Stromal cell of bone marrow (primary cell): ENCODE measurements around the gene AHCYL2.
"Not testable (repeated sequence)": the region's sequence is repeated elsewhere in the genome, so short reads cannot be mapped to it uniquely, and the experiment has no call there.

ENCODE experiments used
- DNase-seq: peaks from one replicate; pipeline ENCODE4 v3.0.0-alpha.2; 2012; ENCODE audit warnings: low read depth

AHCYL2 gene

DNA sequence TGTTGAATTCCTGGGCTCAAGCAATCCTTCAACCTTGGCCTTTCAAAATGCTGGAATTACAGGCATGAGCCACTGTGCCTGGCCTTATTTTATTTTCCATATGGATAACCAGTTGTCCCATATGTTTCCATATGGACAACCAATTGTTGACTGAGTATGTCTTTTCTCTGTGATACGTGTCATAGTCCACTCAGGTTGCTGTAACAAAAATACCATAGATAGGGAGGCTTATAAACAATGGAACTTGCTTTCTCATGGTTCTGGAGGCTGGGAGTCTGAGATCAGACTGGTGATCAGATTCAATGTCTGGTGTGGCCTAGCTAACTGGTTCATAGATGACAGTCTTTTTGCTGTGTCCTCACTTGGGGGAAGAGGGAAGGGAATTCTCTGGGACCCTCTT lies 19.4 kb downstream of the AHCYL2 start:
- DNase-seq: no peak

DNA sequence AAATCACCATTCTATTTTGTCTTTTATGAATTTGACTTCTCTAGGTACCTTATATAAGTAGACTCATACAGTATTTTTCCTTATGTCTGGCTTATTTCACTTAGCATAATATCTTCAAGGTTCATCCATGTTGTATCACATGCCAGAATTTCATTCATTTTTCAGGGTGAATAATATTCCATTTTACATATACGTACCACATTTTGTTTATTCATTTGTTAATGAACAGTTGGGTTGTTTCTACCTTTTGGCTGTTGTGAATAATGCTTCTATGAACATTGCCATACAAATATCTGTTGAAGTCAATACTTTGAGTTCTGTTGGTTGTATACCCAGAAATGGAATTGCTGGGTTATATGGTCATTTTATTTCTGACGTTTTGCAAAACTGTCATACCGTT lies 20.7 kb downstream of the AHCYL2 start:
- no peak for DNase-seq

DNA sequence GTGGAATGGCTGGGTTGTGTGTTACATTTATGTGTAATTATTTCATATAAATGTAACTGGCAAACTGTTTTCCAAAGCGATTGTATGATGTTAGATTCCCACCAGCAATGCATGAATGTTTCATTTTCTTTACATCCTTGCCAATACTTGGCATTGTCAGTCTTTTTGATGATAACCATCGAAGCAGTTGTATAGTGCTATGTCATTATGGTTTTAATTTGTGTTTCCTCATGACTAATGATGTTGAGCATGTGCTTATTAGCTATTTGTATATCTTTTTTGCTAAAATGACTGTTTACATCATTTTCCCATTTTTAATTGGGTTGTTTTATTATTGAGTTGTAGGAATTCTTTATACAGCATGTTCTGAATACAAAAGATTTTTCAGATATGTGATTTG lies 22.3 kb downstream of the AHCYL2 start:
- no peak for DNase-seq

DNA sequence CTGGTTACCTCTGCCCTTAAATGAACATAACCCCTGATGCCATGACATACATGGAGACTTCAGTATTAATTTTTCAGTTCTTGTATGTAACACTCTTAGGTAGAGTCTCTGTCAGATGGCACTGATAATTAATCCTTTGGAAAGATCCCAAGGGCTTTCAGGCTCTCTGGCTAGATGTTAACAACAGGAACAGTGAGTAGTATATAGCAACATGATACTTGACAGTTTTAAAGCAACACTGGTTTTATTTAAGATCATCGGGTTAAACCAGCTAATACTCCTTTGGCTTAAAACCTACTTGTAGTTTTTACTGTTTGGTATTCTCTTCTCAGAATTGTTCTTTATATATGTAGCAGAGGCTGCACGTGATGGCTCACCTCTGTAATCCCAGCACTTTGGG lies 27.3 kb downstream of the AHCYL2 start:
- no peak for DNase-seq

DNA sequence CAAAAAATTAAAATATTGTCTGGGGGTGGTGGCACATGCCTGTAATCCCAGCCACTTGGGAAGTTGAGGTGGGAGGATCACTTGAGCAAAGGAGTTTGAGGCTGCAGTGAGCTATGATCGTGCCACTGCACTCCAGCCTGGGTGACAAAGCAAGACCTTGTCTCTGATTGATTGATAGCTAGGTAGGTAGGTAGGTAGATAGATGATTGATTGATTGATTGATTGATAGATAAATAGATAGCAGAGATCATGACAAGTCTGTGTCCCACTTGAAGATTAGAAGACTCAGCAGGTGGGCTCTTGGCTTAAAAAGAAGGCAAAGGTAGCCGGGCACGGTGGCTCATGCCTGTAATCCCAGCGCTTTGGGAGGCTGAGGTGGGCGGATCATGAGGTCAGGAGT lies 27.8 kb downstream of the AHCYL2 start:
- DNase-seq: not testable (repeated sequence)

DNA sequence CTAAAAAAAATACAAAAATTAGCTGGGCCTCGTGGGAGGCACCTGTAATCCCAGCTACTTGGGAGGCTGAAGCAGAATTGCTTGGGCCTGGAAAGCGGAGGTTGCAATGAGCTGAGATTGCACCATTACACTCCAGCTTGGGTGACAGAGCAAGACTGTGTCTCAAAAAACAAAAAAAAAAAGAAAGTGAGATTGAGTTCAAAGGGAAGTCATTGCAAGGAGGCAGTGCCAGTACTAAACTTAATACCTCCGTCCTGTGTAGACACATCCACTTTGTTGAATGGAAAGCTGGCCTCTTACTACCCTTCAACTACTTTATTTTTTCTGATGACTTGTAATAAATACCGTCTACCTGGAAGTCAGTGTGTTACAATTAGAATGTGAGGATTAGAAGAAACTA lies 31.0 kb downstream of the AHCYL2 start:
- DNase-seq: no peak

DNA sequence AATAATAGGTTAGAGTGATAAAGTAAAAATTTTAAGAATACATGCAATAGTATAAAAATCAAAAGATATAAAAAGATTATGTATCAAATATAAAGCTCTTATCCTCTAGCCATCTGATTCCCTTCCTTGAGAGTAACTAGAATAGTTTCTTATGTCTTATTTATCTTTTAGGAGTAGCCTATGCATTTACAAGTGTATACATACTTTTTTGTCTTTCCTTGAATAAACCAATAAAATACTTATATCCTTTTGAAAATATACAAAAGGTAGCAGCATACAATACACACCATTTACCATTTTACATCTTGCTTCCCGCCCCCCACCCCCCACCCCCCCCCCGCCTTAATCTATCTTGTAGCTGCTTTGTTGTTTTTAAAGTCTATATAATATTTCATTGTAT lies 31.4 kb downstream of the AHCYL2 start:
- no peak for DNase-seq

DNA sequence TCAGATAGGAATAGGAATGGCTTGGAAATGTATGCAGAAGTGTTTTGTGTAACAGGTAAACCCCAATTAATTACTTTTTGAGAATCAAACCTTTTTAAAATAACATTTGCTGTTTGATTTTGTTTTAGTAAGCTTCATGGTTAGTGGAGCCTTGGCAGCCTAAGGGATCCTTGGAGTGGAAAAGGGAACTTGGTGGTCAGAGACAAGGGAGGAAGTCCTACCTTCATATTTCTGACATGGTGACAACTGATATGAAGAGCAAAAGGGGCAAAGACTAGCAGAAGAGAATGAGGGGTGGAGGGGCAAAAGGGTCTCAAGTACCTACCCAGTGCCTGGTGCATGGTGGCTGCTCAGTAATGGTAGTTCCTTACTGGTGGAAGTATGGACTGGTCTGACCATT lies 32.3 kb downstream of the AHCYL2 start:
- no peak for DNase-seq

DNA sequence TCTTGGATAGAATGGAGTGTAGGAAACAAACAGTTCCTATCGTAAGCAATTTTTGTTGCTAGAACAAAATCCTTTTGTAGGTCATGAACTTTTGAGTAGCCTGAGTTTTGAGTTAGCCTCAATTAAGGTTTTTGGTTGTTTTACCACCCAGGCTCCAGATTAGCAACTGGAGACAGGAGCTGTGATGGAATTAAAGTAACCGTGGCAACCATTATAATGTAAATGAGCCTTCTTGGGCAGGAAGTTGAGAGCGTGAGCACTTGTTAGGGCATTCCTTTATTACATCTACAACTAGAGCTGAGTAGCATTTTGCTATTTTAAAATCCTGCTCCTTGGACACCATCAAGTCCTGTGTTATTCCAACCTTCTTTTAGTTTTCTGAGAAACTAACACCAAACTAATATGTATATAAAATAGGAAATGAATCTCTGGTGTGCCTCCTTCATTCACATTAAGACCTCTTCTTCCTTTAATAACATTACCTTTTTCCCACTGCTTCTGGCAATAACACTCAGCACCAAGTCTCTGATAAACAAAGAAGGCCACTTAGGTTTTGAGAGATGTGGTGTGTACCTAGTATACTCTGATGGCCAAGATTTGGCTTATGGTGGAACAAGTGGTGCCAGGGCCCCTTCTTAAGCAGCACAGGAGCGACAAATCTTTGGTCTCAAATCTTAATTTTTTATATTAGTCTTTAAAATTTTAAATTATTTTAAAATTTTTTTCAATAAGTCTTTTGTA lies 34.0 kb downstream of the AHCYL2 start:
- DNase-seq: no peak

DNA sequence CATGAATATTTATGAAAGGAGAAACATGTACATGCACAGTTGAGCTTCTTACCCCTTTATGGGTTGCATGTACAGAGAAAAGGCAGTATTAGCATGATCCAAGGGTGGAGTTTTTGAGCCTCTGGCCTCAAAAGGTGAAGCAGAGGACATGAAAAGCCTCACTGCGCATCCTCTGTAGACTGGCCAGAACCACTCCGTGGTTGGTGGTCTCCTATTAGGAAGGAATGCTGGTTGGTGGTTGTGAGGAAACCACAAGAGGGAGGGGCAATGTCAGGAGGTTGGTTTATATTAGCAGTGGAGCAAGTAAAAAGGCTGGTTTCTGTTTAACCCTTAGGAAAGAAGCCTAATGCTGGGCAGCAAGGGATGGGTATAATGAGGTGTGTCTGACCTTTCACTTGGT lies 37.5 kb downstream of the AHCYL2 start:
- no peak for DNase-seq

DNA sequence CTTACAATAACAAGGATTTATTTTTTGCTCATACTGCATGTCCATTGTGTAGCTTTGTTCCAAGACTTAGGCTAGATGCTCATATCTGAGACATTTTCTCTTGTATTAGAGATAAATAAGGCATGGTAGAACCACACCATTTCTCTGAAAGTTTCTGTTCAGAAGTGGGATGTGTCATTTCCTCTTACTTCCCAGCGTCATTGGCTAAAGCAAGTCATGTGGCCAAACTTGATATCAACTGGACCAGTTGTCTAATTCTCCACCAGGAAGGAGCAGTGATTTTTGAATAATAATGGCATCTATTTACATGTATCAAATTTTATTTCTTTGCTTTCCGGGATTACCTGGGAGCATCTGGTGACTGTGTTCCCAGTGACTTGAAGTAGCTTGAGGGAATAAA lies 38.3 kb downstream of the AHCYL2 start:
- DNase-seq: no peak

DNA sequence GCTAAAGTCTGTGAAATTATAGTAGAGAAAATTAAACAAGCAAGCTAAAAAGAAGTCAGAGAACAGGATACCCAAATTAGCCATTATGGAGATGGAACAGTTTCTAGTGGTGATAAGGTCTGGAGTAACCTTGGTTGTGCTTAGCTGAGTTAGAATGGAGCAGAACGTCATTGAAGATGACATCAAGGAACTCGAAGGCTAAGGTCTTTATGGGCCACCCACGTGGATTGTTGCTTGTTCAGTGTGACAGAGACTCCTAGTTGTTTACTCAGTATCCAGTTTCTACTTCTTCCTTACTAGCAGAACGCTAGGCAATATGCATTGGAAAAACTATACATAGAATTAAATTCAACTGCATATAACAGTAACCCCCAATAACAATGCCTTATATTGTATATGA lies 39.7 kb downstream of the AHCYL2 start:
- DNase-seq: no peak

DNA sequence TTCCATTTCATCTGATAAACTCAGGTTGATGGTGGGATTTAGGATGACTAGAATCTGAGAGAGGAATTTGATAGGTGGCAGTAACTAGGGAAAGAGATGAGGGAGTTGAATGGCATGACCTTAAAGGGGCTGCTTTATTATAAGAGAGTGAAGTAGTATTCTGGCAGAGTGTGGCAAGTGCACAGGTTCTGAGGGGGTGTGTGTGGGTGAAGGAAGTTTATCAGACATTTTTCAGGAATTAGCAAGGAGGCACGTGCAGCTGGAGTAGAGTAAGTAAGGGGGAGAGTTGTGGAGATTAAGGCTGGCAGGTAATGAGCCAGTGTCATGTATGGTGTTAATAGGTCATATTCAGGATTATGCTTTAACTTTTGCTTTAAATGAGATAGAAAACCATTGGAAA lies 40.5 kb downstream of the AHCYL2 start:
- DNase-seq: no peak

DNA sequence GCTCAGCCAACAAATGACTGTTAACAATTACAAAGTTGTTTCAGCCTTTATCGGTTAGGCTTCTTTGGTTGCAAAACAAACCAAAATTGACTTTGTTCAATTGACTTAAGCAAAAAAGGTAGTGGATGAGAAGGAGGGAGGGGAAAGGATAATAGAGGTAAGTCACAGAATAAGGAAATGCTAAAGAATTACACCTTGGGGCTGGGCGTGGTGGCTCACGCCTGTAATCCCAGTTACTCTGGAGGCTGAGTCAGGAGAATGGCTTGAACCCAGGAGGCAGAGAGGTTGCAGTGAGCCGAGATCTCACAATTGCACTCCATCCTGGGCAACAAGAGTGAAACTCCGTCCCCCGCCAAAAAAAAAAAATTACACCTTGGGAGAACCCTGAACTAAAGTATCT lies 41.4 kb downstream of the AHCYL2 start:
- DNase-seq: no peak

DNA sequence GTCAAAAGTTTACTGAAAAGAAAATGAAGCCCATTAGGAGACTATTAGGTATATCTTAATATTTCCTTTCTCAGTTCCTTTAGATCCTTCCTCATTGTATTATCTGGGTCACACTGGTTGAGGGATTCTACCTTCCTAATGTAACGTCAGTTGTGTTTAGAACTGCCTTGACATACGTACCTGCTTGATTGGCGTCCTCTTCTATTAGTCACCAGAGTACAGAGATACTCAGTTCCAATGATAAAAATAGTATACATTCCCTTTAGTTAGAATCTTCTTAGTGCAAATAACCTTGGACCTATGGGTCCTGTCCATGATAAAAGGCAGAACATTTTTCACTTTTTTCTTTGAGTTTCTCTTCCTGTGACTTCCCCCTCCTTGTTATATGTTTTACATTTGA lies 45.2 kb downstream of the AHCYL2 start:
- no peak for DNase-seq

DNA sequence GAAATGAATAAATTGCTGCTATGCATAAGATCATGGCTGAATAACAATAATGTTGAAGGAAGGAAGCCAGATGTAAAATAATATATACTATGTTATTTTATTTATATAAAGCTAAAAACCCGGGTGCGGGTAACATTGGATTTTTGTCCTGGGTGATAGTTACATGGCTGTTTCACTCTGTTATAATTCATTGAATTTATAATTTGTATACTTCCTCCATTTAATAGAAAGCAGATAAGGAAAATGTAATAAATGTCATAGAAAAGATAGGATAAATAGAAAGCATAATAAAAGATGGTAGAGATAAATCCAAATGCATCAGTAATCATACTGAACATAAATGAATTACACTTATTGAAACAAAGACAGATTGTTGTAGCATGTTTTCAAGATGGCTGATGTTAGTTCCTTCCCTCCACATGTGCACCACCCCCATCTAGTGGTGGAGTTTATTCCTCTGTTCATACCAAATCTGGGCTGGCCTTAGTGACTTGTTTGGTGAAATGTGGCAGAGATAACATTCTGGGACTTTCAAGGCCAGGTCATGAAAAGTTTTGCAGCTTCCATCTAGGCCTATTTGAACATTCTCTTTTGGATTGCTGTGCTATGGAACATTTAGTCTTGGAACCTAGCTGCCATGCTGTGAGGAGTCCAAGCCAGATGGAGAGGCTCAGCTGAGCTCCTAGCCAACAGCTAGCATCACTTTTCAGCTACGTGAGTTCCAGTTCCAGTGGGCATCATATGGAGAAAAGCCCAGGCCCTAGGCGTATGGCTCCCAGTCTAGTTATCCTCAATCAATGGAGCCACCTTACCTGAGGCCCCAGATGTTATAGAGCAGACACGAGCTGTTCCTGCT lies 46.9 kb downstream of the AHCYL2 start:
- DNase-seq: peak; percentile 33

DNA sequence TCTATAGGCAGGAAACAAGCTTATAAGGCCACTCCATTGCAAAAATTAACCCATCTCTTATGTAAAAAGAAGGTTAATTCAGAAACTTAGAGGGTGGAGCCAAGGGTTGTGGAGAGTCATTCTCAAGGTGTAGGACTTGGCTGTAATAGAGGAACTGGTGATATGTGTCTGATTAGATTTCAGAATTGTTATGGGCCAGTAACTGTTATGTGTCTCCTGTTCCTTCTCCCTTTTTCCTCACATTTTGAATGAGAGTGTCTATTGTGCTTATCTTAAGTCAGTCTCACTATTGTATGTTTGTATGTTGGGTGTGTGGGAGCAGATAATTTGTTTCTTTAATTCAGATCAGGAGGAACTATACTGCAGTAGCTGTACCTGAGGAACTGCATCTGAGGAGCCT lies 49.1 kb downstream of the AHCYL2 start:
- no peak for DNase-seq

DNA sequence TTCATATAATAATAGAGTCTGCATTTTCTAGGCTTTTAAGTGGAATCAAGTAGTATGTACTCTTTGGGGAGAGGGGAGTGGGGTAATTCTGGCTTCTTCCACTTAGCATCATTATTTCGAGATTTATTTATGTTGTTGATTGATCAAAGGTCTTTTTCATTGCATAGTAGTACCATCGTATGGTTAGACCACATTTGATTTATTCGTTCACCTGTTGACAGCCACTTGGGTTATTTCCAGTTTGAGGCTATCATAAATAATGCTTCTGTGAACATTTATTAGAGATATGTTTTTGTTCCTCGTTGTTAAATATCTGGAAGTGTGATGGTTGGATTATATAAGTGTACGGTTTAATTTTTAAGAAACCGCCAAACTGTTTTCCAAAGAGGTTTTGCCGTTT lies 52.8 kb downstream of the AHCYL2 start:
- no peak for DNase-seq

DNA sequence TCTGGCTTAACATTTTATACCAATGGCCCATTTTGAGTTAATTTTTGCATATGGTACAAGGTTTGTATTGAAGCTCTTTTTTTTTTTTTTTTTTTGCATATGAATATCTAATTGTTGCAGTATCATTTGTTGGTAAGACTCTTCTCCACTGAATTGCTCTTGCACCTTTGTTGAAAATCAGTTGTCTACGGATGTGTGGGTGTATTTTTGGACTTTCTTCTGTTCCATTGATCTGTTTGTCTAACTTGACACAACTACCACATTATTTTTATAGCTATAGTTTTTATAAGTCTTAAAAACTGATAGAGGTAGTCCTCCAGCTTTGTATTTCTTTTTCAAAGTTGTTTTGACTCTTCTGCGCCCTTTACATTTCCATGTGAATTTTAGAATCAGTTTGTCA lies 53.9 kb downstream of the AHCYL2 start:
- DNase-seq: no peak

DNA sequence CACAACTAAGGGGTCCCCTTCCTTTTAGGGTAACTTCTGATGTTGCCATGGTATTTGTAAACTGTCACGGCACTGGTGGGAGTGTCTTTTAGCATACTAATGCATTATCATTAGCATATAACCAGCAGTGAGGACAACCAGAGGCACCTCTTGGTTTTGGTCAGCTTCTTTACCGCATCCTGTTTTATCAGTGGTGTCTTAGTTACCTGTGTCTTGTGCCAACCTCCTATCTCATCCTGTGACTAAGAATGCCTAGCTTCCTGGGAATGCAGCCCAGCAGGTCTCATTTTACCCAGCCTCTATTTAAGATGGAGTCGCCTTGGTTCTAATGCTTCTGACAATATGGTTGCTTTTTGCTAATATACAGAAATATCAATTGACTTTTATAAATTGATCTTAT lies 54.9 kb downstream of the AHCYL2 start:
- no peak for DNase-seq

DNA sequence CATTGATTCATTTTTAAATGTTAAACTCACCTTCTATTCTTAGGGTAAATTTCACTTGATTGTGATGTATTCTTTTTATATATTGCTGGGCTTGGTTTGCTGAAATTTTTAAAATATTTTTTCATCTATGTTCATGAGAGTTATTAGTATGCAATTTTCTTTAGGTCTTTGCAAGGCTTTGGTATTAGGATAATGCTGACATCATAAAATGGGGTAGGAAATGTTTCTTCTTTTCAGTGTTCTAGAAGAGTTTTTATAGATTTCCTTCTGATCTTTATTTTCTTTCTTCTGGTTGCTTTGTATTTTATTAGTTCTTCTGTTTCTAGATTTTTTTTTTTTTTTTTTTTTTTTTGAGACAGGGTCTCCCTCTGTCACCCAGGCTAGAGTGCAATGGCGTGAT lies 56.3 kb downstream of the AHCYL2 start:
- DNase-seq: no peak

DNA sequence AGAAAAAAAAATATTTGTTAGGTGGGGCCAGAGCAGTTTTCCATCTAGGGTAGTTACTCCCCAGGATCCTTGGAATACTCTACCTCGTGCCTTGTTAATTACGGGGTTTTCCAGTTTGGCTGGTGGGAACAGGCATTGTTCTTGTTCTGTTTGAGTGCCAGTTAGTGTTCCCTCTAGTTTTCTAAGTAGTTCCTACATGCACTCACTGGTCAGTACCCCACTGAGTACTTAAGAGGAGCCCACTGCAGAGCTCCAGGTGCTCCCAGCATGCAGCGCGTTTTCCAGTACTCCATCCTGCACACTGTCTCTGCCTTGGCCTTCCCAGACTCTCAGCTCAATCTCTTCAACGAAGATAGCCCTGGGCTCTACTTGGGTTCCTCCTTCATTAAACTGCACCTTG lies 58.0 kb downstream of the AHCYL2 start:
- no peak for DNase-seq

DNA sequence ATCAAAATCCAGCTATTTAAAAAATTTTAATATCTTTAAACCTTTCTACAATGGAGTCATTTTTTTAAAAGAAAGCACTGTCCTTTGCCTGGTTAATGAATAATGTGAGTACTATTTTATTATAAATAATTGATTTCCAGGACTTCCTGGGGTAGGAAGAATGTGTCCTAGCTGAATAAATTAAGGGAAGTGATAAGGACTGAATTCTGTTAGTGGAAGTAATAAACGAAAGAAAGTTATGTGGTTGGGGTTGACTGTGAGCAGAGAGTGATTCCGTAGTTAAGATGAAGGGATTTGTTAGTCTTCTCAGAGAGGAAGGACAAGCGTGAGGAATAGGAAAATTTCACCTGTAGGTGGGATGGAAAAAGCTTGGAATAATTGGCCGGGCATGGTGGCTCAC lies 59.1 kb downstream of the AHCYL2 start:
- DNase-seq: no peak

DNA sequence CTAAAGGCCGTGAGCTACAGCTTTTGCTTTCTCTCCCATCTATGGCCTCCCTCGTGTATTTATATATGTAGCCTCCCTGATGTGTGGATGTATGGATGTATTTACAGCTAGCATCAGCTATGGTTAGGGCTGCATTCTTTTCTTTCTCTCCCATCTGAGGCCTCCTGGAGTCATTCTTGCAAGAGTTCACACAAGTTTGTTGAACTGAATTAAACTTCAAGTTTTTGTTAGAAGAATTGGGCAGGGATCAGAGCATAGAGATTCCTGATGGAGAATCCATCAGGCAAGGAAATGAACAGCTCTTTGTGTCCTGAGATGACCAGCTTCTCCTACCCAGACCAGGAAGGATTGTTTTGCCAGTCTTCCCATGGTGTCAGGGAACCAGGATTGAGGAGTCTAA lies 60.3 kb downstream of the AHCYL2 start:
- DNase-seq: no peak
